ENCODE results near the gene TTC28.

Gene TTC28

DNA sequence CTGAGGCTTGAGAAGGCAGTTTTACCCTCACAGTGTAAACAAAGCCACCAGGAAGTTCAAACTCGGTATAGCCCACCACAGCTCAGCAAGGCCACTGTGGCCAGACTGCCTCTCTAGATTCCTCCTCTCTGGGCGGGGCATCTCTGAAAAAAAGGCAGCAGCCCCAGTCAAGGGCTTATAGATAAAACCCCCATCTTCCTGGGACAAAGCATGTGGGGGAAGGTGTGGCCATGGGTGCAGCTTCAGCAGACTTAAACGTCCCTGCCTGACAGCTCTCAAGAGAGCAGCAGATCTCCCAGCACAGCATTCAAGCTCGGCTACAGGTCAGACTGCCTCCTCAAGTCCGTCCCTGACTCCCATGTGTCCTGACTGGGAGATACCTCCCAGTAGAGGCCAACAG is 69.7 kb downstream of the TTC28 start:
- TF ChIP-seq, protein P1, sequence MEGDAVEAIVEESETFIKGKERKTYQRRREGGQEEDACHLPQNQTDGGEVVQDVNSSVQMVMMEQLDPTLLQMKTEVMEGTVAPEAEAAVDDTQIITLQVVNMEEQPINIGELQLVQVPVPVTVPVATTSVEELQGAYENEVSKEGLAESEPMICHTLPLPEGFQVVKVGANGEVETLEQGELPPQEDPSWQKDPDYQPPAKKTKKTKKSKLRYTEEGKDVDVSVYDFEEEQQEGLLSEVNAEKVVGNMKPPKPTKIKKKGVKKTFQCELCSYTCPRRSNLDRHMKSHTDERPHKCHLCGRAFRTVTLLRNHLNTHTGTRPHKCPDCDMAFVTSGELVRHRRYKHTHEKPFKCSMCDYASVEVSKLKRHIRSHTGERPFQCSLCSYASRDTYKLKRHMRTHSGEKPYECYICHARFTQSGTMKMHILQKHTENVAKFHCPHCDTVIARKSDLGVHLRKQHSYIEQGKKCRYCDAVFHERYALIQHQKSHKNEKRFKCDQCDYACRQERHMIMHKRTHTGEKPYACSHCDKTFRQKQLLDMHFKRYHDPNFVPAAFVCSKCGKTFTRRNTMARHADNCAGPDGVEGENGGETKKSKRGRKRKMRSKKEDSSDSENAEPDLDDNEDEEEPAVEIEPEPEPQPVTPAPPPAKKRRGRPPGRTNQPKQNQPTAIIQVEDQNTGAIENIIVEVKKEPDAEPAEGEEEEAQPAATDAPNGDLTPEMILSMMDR (IDR thresholded peaks at IDR 0.05; ENCODE audit: insufficient read depth, low read length, missing control alignments): no peak
- ChIA-PET POLR2A (no interaction called here), CTCF (interaction anchor here (0.6 to 4.4 kb wide), 3 partner anchors 9 to 219 kb away, joined by 3 to 39 read pairs (median 6); partner anchors contain the start of gene TTC28)
- no peak overlapping the region for H3K4me3 ChIP-seq (ENCODE audit: low read depth, low read length)
- DNase-seq (ENCODE audit: low read depth, low spot score): no peak

DNA sequence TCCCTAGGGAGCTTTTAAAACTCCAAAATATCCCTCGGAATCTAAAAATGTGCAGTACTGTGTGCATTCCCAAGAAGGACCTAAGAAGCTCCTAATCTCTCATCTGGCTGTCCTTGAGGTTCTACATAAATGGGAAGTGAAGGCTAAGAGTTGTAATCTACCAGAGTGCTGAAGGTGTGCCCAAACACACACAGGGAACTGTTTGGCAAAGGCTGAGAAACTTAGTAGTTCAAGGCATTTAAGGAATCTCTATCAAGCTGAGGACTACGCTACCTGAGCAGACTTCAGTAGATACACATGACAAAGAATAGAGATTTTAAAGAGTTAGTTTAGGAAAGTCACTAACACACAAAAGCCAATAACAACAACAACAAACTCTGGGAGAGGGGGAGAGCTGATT is 71.1 kb downstream of the TTC28 start:
- ChIA-PET CTCF (interaction anchor here (0.7 to 4.4 kb wide), 7 partner anchors 8 to 638 kb away, joined by 3 to 39 read pairs (median 3); no protein-coding TSS in a partner anchor), POLR2A (no interaction called here)

DNA sequence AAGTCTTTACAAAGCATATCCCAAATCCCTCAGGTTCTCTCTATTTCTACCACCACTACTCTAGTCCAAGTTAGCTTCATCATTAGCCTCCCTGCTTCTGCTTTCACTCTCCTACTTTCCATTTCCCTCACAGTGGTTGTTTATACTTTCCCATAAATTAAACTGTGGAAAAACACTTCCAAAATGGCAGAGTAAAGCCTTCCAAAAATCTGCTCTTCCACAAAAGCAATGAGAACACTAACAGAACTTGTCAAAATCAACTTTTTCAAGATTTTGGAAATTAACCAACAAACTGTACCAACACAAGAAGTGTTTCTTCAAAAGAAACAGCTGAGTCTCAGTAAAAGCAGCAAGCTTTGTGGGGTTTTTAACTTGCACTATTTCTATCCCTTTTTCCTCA is 71.8 kb downstream of the TTC28 start:
- TF ChIP-seq, protein P1 (IDR thresholded peaks at IDR 0.05; ENCODE audit: insufficient read depth, low read length, missing control alignments): no peak
- ChIA-PET POLR2A (no interaction called here), CTCF (interaction anchor here (1.0 to 4.4 kb wide), 8 partner anchors 9 to 638 kb away, joined by 3 to 39 read pairs (median 3); no protein-coding TSS in a partner anchor)
- no peak overlapping the region for H3K4me3 ChIP-seq (ENCODE audit: low read depth, low read length)
- DNase-seq (ENCODE audit: low read depth, low spot score): no peak

More for the DNA sequence above, 71.1 kb downstream of the TTC28 start:
- TF ChIP-seq, protein P1 (IDR thresholded peaks at IDR 0.05; ENCODE audit: insufficient read depth, low read length, missing control alignments): no peak
- DNase-seq (ENCODE audit: low read depth, low spot score): no peak
- H3K4me3 ChIP-seq (ENCODE audit: low read depth, low read length): no peak overlapping the region

DNA sequence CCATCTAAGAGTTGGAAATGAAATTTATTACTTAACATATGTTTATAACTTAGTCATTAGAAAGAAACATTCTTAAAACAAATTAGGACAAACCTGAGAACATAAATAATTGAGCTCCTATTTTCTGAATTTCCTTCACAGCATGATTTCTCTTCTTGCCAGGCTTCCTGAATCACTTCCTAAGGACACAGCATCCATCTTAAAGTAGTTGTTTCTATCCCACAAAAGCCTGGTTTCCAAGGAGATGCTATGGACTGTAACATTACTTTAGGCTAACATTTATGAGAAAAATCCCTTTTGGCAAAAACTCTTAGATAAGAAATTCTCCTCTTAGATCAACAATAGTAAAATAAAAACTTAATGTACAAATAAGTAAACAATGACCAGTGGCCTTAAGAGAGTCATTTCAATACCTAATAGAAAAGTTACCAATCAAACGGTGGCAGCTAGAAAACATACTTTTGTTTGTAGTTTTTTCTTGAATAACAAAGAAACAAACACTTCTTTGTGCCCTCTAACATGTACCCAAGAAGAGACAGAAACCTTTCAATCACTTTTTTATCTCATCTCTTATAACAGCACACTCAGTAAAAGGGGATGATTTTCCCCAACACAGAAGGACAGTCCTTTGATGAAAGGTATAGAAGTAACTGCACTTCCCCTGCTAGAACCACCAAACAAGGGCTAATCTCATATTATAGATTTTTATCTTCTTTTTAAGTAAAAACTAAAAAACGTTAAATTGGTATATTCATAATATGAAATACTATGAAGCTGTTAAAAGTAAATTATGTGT is 74.5 kb downstream of the TTC28 start:
- TF ChIP-seq, protein P1 (IDR thresholded peaks at IDR 0.05; ENCODE audit: insufficient read depth, low read length, missing control alignments): no peak
- POLR2A ChIA-PET: no interaction called here
- DNase-seq (ENCODE audit: low read depth, low spot score): no peak
- CTCF ChIA-PET: interaction anchor here (0.7 to 3.3 kb wide), 5 partner anchors 14 to 640 kb away, joined by 3 to 35 read pairs (median 4); no protein-coding TSS in a partner anchor
- H3K4me3 ChIP-seq (ENCODE audit: low read depth, low read length): no peak overlapping the region

DNA sequence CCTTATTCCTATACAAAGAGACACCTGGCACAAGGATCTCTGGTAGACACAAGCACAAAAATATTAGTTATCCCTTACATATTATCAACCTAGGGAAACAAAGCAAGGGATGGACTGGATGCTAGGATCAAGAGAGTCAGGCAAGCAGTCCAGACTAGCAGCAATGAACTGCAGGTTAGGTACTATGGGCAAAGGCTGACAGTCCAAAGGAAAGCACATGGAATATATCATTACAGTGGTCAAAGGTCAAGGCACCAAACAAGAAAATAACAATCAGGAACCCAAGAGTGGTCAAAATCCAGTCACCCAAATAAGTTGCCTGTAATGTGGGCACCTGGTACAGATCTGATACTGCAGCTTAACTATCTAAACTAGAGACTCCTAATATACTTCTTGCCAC is 77.7 kb downstream of the TTC28 start:
- CTCF ChIA-PET: interaction anchor here (1.1 to 3.5 kb wide), 17 partner anchors 8 to 643 kb away, joined by 3 to 211 read pairs (median 9); partner anchors contain the start of gene XBP1
- no peak overlapping the region for H3K4me3 ChIP-seq (ENCODE audit: low read depth, low read length)
- POLR2A ChIA-PET: interaction anchor here (1.3 kb wide), 1 partner anchor 199 kb away, joined by 3 read pairs; the partner anchor contains the start of gene XBP1
- DNase-seq (ENCODE audit: low read depth, low spot score): no peak
- TF ChIP-seq, protein P1 (IDR thresholded peaks at IDR 0.05; ENCODE audit: insufficient read depth, low read length, missing control alignments): no peak

DNA sequence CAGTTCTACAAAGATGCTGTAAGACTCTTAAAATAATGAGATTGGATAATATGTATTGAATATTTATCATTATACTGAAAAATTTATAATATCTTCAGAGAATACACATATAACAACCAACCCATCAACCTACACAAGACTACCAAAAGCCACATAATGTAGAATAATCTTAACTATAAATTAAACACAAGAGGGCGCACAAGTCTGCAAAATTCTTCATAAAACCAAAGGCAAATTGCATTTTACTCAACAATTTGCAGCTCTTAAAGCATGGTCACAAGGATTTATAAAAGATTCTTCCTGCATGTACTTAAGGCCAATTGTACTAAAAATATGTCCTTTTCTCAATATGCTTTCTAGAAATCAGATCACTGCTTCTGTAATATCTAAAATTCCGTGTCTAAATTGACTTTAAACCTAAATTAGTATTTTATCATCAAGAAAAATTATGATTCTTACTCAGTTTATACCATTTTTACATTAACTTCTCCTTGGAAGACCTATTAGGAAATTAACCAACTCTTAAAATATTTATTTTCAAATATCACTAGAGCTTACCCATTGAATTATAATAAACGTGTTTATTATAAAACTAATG is 79.0 kb downstream of the TTC28 start:
- DNase-seq (ENCODE audit: low read depth, low spot score): peak; percentile 28
- no peak overlapping the region for H3K4me3 ChIP-seq (ENCODE audit: low read depth, low read length)
- CTCF ChIA-PET: interaction anchor here (0.7 to 3.5 kb wide), 49 partner anchors 8 to 649 kb away, joined by 3 to 211 read pairs (median 7); partner anchors contain the start of gene XBP1
- POLR2A ChIA-PET: interaction anchor here (0.7 to 1.3 kb wide), 3 partner anchors 79 to 200 kb away, joined by 3 read pairs; partner anchors contain the start of genes TTC28 and XBP1
- TF ChIP-seq, protein P1 (IDR thresholded peaks at IDR 0.05; ENCODE audit: insufficient read depth, low read length, missing control alignments): no peak

Data from AG04449 (cell line).